K562 (cell line): ENCODE results near the gene FAM131C. TPM values are rescaled to one million over a fixed set of nuclear protein-coding genes. Genes with fewer than 3 reads are reported as not detected.
A peak's percentile ranks its signal among the peaks of the same experiment; 100 is the strongest.

ENCODE experiments used
- CAMTA2 ChIP-seq: fragments of 250-450 bp; sonication (Bioruptor Pico); conservative IDR thresholded peaks from 2 replicates; pipeline ENCODE4 v1.5.1; 2022
- FOS ChIP-seq: IDR thresholded peaks from 3 replicates; pipeline ENCODE4 v1.6.1; 2011; ENCODE audit not compliant: insufficient read length; ENCODE audit errors: extremely low read depth
- JUN ChIP-seq, 2 experiments: sonication (generic) in 1 of 2; formaldehyde crosslinking in 1 of 2; IDR thresholded peaks; 2 replicates each; pipeline versions ENCODE4 v1.6.1 to v1.8.0; 2012 to 2022; ENCODE audit warnings: borderline replicate concordance in 2 of 2, mild to moderate bottlenecking in 2 of 2, improper control_type of control experiment in 1 of 2, low read depth in 1 of 2, low read length in 1 of 2, missing genetic modification reagents in 1 of 2
- MAFG ChIP-seq: fragments of 450-650 bp; conservative IDR thresholded peaks from 2 replicates; pipeline ENCODE4 v1.6.1; 2016; ENCODE audit warnings: missing genetic modification characterization, missing compliant biosample characterization
- MAFK ChIP-seq: IDR thresholded peaks from 2 replicates; pipeline ENCODE4 v1.6.1; 2011; ENCODE audit warnings: low read length, improper control_type of control experiment
- MGA ChIP-seq: fragments of 450-650 bp; IDR thresholded peaks from 2 replicates; pipeline ENCODE4 v1.6.1; 2016; ENCODE audit warnings: mild to moderate bottlenecking, moderate library complexity
- NELFE ChIP-seq: IDR thresholded peaks from 2 replicates; pipeline ENCODE4 v1.6.1; 2011; ENCODE audit warnings: mild to moderate bottlenecking; ENCODE audit not compliant: insufficient read depth, insufficient read length
- ZNF780A ChIP-seq: fragments of 250-450 bp; sonication (Bioruptor Pico); IDR thresholded peaks from 2 replicates; pipeline ENCODE4 v1.5.0; 2021; ENCODE audit warnings: mild to moderate bottlenecking
- polyA plus RNA-seq, 8 experiments: library from polyadenylated mRNA; depleted of rRNA in 4 of 8; stranded (reverse) in 5 of 8; unstranded in 3 of 8; fragments of >200 nt; fragmentation: Nextera tagmentation in 2 of 8; fragmentation: Illumina TruSeq in 1 of 8; extraction: Ambion mirVana in 2 of 8; extraction: Trizol in 1 of 8; gene quantifications; 2 replicates each; pipeline versions ENCODE4 v1.2.1 to v1.2.3, GENCODE V29; 2011 to 2014; ENCODE audit warnings: inconsistent platforms in 1 of 8, missing spikeins in 1 of 8
- total RNA-seq, 7 experiments: library from RNA; depleted of rRNA in 6 of 7; stranded (reverse); fragments of >200 nt in 6 of 7; fragmentation: Illumina TruSeq in 2 of 7; extraction: Trizol in 2 of 7; gene quantifications; 2 replicates each; pipeline versions ENCODE4 v1.2.1 to v1.2.3, GENCODE V29; 2011 to 2021; ENCODE audit warnings: low replicate concordance in 1 of 7
- TF ChIP-seq, protein P1 (sequence below): fragments of 450-650 bp; IDR thresholded peaks from 2 replicates; pipeline ENCODE4 v1.6.1; 2016; ENCODE audit warnings: low read depth, mild to moderate bottlenecking, moderate library complexity
- TF ChIP-seq, protein P2 (sequence below): IDR thresholded peaks from 2 replicates; pipeline ENCODE4 v1.6.1; 2011; ENCODE audit not compliant: insufficient read length; ENCODE audit errors: extremely low read depth
- TF ChIP-seq, protein P3 (sequence below), 2 experiments: fragments of 450-650 bp; conservative IDR thresholded peaks; 2 replicates each; pipeline ENCODE4 v1.6.1; 2017; ENCODE audit warnings: mild to moderate bottlenecking in 2 of 2, moderate library complexity in 2 of 2

The FAM131C gene
- total and polyA plus RNA-seq, 9 of the 15 experiments (the other 6 are each of a cell fraction or from before 2014, with no cell fraction given): 0.10 to 0.29 (median 0.16) TPM; not detected in 6

DNA sequence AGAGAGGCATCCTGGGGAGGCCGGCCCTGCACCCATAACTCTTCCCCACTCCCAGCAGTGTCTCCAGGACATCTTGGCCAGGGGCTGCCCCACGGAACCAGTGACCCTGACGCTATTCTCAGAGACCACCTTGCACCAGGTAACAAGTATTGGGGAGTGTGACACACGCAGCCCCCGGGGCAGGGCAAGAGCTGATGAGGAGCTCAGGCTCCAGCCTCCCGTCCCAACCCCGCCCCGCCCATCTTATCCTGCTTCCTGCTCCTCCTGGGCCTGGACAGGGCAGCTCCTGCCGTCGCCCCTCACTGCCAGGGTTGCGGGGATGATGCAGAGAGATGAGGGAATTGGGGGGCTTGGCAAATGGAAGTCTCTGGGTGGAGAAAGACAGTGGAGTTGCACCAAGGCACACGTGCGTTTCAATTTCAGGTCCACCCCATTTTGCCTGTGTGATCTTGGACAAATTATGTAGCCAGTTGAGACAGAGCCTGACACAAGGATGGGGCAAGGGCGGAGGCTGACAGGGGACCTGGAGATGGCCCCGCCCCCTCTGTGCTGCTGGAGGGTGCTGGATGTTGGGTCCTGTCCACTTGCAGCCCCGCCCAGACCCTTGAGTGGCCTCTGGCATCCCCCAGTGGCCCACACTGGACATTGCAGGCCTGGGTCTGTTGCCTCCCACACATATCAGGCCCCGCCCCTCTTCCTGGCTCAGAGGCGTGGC is 40.9 kb downstream of the FAM131C start (continued):
- TF ChIP-seq, protein P1, sequence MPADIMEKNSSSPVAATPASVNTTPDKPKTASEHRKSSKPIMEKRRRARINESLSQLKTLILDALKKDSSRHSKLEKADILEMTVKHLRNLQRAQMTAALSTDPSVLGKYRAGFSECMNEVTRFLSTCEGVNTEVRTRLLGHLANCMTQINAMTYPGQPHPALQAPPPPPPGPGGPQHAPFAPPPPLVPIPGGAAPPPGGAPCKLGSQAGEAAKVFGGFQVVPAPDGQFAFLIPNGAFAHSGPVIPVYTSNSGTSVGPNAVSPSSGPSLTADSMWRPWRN: no peak
- TF ChIP-seq ZNF780A (CRISPR knock-in tag) (no peak), MGA (no peak), JUN (IDR thresholded peaks at IDR 0.05; ENCODE audit: borderline replicate concordance, low read depth, low read length) (peak; percentile 44; the same call in 1 of the 2 replicates), JUN (CRISPR knock-in tag; IDR thresholded peaks at IDR 0.05; ENCODE audit: borderline replicate concordance) (no peak), MAFK (no peak), CAMTA2 (no peak), NELFE (no peak), MAFG (tag) (no peak), FOS (no peak)
- TF ChIP-seq, protein P2, sequence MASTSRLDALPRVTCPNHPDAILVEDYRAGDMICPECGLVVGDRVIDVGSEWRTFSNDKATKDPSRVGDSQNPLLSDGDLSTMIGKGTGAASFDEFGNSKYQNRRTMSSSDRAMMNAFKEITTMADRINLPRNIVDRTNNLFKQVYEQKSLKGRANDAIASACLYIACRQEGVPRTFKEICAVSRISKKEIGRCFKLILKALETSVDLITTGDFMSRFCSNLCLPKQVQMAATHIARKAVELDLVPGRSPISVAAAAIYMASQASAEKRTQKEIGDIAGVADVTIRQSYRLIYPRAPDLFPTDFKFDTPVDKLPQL: no peak
- TF ChIP-seq, protein P3, sequence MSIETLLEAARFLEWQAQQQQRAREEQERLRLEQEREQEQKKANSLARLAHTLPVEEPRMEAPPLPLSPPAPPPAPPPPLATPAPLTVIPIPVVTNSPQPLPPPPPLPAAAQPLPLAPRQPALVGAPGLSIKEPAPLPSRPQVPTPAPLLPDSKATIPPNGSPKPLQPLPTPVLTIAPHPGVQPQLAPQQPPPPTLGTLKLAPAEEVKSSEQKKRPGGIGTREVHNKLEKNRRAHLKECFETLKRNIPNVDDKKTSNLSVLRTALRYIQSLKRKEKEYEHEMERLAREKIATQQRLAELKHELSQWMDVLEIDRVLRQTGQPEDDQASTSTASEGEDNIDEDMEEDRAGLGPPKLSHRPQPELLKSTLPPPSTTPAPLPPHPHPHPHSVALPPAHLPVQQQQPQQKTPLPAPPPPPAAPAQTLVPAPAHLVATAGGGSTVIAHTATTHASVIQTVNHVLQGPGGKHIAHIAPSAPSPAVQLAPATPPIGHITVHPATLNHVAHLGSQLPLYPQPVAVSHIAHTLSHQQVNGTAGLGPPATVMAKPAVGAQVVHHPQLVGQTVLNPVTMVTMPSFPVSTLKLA (conservative IDR thresholded peaks at IDR 0.05): peak in 1 of 2 experiments; percentile 56; a peak in 1 of 4 replicates
